ENCODE measurements around the gene PSPC1.
A peak's percentile ranks its signal among the peaks of the same experiment; 100 is the strongest.
"Not testable (repeated sequence)": the region's sequence is repeated elsewhere in the genome, so short reads cannot be mapped to it uniquely, and the experiment has no call there.

Gene PSPC1

GRCh38 chr13:19782727-19783682, at the start of gene PSPC1:
Gene PSPC1, minus strand, starts transcription at chr13:19782945. Its CDS starts 188 bp downstream, at chr13:19782757.
- FAIRE-seq = peak; percentile 95
- DNase-seq (ENCODE audit: insufficient read length, low spot score) = peak; percentile 92

- FAIRE-seq (no peak), DNase-seq (ENCODE audit: insufficient read length, low spot score) (no peak)
Observed at GRCh38 chr13:19822673-19823072, 39.9 kb upstream of the PSPC1 start.

GRCh38 chr13:19818223-19818842, 35.6 kb upstream of the PSPC1 start:
- FAIRE-seq (no peak), DNase-seq (ENCODE audit: insufficient read length, low spot score) (no peak)

- FAIRE-seq (no peak), DNase-seq (ENCODE audit: insufficient read length, low spot score) (no peak)
Observed at GRCh38 chr13:19817510-19818158, 34.9 kb upstream of the PSPC1 start.

- no peak for DNase-seq (ENCODE audit: insufficient read length, low spot score)
- no peak for FAIRE-seq
Observed at GRCh38 chr13:19817106-19817505, 34.4 kb upstream of the PSPC1 start.

GRCh38 chr13:19815842-19816241, 33.1 kb upstream of the PSPC1 start:
- FAIRE-seq; DNase-seq (ENCODE audit: insufficient read length, low spot score): not testable (repeated sequence)

- no peak for DNase-seq (ENCODE audit: insufficient read length, low spot score)
- FAIRE-seq = no peak
Observed at GRCh38 chr13:19810996-19811881, 28.5 kb upstream of the PSPC1 start.

GRCh38 chr13:19810151-19810550, 27.4 kb upstream of the PSPC1 start:
- FAIRE-seq (no peak), DNase-seq (ENCODE audit: insufficient read length, low spot score) (no peak)

GRCh38 chr13:19805765-19806164, 23.0 kb upstream of the PSPC1 start:
- DNase-seq (ENCODE audit: insufficient read length, low spot score) = no peak
- no peak for FAIRE-seq

- no peak for FAIRE-seq
- no peak for DNase-seq (ENCODE audit: insufficient read length, low spot score)
Observed at GRCh38 chr13:19795956-19796355, 13.2 kb upstream of the PSPC1 start.

GRCh38 chr13:19794631-19795030, 11.9 kb upstream of the PSPC1 start:
- FAIRE-seq = no peak
- no peak for DNase-seq (ENCODE audit: insufficient read length, low spot score)

GRCh38 chr13:19791953-19792537, 9.3 kb upstream of the PSPC1 start:
- FAIRE-seq (no peak), DNase-seq (ENCODE audit: insufficient read length, low spot score) (no peak)

- FAIRE-seq = no peak
- DNase-seq (ENCODE audit: insufficient read length, low spot score) = peak; percentile 10
Observed at GRCh38 chr13:19782049-19782726, 557 bp downstream of the PSPC1 start.

GRCh38 chr13:19781526-19781925, 1.2 kb downstream of the PSPC1 start:
- DNase-seq (ENCODE audit: insufficient read length, low spot score) (no peak), FAIRE-seq (no peak)

- not testable (repeated sequence) for DNase-seq (ENCODE audit: insufficient read length, low spot score); FAIRE-seq
Observed at GRCh38 chr13:19780753-19781418, 1.9 kb downstream of the PSPC1 start.

GRCh38 chr13:19772306-19772705, 10.4 kb downstream of the PSPC1 start:
- DNase-seq (ENCODE audit: insufficient read length, low spot score) = no peak

GRCh38 chr13:19769854-19770253, 12.9 kb downstream of the PSPC1 start:
- no peak for DNase-seq (ENCODE audit: insufficient read length, low spot score)
- FAIRE-seq = no peak

More at GRCh38 chr13:19772306-19772705, 10.4 kb downstream of the PSPC1 start:
- no peak for FAIRE-seq

- DNase-seq (ENCODE audit: insufficient read length, low spot score) (no peak), FAIRE-seq (no peak)
Observed at GRCh38 chr13:19767966-19768365, 14.8 kb downstream of the PSPC1 start.

GRCh38 chr13:19766591-19766990, 16.2 kb downstream of the PSPC1 start:
- no peak for FAIRE-seq
- no peak for DNase-seq (ENCODE audit: insufficient read length, low spot score)
